GM18909 (cell line): ENCODE measurements around the gene BTBD16.

Source experiments
- ATAC-seq: cut with Tn5 transposase; IDR thresholded peaks from one replicate; pipeline ENCODE4 v1.9.1; 2021; ENCODE audit warnings: mild to moderate bottlenecking; ENCODE audit not compliant: unreplicated experiment, poor library complexity

The BTBD16 gene

DNA sequence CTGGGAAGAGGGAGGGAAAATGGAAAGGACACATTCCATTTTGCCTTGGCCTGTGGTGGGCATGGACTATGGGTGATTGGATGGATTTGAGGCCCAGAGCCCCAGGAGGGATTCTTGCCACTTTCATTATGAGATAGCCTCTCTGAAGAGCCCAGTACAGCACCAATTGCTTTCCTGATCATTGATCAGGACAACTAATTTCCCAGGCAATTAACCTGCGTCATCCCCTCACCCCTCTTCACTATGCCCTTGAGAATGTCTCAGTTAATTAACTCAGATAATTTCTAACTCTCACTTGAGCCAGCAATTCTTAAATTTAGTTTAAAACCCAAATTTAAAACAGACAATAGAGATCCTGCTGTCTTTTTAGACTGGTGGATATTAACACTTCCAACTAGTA lies 90.0 kb downstream of the BTBD16 start:
- ATAC-seq: no peak

DNA sequence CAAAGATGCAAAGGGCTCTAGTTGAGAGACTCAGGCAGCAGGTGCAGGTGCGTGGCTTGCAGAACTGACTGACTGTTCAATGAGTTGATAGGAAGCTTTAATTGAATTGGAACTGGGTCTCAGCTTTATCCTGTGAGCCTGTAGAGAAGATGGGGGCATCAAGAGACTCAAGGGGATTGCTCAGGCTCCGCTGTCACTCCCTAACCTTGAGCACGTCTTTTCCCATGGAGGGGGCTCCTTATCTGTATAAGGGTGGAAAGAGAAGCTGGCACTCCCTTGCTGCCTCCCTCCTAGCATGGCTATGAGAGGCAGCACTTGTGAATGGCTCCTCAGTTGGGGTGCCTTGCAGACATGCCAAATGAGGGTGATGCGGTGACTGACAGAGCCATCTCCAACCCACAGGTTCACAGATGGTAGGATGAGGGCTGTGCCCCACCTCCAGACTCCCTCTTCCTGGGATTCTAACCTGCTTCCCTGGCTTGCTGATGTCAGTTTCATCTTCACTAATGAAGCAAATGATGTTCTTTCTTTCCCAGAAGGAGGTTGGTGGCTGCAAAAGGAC lies 91.0 kb downstream of the BTBD16 start:
- no peak for ATAC-seq

DNA sequence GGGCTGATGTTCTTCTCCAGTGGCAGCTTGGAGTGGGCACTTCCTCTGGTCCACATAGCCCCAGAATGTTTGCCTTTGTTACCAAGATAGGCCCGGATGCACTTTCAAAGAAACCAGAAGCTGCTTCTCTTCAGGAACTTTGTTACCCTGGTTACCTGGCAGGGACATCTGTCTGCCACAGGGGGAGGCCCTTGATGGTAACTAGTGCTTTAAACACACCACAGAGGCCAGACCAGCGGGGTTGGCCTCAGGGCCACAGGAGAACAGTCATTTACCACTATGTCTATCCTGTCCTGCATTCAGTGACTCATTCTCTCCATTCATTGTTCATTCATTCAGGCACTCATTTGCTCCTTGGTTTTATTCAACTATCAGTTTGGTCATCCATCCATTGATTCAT lies 91.5 kb downstream of the BTBD16 start:
- no peak for ATAC-seq

DNA sequence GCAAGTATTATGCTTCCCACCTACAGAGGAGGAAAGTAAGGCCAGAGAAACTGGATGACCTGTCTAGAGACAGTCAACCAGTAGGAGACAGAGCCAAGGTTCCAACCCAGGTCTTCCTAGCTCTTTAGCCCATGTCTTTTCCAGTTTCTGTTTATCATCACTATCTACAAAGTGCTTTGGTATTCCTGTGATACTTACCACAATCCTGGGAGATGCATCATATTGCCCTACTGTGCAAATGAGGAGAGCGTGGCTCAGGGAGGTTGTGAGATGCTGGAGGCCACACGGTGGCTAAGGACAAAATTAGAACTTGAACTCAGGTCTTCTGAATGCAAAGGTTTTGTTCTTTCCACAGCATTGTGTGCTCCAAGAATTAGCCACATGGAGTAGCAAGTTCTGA lies 92.2 kb downstream of the BTBD16 start:
- no peak for ATAC-seq

DNA sequence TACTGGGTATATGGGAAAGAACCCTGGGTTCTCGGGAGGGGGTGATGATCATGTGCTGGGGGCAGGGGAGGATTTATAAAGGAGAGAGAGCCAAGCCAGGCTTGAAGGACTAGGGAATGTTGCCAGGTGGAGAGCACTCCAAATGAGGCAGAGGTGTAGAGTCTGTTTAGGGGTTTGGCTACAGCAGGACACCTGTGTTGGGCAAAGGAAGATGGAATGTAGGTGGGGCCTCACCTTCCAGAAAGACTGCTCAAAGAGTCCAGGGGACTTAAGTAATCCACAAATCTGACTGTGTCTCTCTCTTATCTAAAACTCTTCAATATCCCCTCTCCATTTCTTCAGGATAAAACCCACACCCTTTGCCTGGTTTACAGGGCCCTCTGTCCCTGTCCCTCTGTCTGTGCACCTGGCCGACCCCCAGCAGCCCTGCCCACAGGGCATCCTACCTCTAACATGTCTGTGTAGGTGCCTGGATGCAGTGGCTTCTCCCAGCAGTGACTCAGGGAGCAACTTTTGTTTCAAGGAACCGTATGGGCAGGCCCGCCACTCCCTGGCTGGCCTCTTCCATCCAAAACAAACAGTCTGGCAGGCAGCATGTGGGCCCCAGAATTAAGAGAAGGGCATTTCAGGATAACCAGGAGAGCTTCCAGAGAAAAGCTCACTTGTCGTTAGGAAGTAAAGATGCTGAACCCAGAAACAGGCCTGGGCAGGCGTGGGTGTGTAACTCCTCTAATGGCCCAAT lies 92.8 kb downstream of the BTBD16 start:
- ATAC-seq: no peak

DNA sequence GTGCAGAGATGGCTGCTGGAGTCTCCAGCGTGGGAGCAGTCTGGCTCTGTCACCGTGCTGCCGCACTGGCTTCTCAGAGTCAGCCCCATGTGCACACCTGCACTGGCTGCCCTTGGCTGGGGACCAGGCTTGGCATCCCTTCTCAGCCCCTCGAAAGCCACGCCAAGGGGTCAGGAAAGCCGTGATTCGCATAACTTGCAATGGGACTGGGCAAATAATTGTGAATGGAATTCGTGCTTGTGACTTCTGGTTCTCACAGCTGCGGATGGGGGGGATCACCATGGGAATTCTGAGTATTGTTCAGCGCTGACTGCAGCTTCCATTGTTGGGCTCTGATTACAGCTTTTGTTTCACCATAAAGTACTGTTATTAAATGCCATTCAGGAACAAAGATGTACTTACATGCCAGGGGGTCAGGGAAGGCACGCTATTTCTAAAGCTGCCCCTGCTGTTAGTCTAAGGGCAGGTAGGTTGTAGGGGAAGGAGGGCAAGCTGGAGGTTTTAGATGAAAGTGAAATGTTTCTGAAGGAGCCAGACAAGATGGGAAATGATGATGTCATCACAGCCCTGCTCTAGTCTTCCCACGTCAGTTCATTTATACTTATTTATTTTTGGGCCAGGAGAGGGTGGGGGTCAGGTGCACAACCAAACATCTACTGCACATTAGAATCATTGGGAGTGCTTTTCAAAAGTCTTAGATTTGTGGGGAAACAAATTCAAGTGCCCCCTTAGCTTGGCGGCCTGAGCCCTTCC lies 97.6 kb downstream of the BTBD16 start:
- ATAC-seq: no peak

DNA sequence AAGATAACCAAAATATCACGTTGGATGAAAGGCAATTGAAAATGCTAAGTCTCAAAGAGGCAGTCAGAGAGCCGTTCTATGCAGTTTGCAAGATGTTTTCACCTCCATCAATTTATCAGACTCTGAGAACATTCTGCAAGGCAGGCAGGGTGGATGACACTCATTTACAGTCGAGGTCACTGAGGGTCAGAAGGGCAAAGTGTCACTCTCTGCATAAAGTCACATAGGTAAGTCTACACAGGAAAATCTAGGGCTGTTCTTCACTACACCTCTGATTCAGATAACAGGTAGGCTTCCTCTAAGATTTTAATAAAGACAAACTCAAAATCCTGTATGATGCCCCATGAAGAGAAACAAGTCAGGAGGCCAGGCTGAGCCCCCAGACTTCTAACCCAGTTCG lies 102.0 kb downstream of the BTBD16 start:
- ATAC-seq: no peak

DNA sequence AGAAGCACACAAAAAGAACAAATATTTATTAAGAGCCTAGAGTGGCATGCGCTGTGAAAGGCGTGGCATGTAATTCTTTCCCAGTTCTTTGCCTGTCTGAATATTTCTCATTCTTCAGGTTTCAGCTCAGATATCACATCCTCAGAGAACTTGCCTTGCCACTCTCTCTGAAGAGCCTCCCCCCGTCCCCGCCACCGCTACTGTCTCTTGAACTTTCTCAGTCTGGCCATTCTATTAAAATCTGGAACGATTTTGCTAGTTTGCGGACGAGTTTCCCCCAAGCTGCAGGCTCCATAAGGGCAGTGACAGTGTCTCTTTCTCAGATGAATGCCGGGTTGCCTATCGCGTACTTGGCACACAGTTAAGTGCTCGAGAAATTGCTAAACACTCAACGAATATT lies 102.6 kb downstream of the BTBD16 start:
- no peak for ATAC-seq

DNA sequence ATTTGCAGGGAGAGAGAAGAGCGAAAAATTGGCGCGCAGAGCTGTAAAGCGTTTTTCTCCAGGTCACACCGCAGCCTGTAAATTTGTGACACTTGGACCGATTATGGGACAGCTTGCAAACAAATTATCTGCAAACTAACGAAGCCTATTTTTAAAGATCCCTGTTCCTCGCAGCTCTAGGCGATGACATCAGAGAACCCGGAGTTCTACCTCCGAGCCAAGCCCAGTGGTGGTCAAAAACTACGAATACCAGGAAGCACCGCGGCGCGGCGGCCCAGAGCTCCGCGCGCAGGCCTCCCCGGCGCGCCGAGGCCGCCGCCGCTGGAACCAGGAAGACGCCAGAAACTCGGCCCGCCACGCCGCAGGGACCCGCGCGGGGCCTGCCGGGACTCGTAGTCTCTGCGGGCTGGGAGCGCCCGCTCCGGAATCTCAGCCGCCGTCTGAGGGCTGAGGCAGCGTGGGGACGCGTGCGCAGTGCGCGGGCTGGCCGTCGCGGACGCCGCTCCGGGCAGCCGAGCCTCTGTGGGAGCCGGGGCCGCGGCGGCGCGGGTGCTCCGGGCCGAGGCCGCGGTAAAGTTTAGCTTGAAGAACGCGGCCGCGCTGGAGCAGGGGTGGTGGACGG lies 103.3 kb downstream of the BTBD16 start, which contains the start of gene PLEKHA1:
PLEKHA1 (plus strand) TSS at position 472 of the 622 bp plus-strand sequence. CDS start 18,493 bp downstream, outside the sequence.
- peak; percentile 90 for ATAC-seq

DNA sequence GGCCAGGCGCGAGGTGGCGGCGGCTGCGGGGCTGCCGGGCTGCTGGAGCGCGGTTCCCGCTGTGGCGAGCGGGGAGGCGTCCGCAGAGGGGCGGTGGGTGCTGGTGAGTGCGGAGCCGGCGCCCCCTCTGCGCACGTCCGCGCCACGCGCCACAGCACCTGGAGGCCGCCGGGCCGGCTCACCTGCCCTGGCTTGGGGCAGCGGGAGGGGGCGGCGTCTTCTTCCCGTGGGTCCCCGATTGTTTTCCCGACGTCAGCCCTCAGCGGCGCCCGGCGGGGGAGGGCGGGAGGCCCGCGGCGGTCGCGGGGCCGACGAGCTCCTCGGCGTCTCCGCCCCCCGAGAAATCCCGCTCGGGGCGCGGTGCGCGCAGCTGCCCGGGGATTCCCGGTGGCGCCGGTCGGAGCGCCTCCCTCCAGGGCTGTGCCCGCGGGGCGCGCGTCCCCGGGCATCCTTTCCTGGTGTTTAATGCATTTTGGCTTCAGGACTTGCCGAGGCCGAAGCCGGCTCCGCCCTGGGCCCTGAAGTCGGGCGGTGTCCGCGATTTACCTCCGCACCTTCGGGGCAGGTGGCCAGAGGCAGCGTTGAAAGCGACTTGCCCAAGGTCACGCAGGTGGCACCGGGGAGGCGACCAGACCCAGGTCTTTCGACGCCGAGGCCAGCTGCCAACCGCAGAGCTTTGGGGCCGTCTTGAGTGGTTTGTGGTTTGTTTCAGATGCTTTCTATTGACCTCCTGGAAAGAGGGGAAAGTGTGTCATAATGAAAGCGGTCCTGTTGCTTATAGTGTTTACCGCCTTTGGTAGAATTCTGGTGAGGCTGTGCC lies 104.0 kb downstream of the BTBD16 start:
- ATAC-seq: peak; percentile 69

DNA sequence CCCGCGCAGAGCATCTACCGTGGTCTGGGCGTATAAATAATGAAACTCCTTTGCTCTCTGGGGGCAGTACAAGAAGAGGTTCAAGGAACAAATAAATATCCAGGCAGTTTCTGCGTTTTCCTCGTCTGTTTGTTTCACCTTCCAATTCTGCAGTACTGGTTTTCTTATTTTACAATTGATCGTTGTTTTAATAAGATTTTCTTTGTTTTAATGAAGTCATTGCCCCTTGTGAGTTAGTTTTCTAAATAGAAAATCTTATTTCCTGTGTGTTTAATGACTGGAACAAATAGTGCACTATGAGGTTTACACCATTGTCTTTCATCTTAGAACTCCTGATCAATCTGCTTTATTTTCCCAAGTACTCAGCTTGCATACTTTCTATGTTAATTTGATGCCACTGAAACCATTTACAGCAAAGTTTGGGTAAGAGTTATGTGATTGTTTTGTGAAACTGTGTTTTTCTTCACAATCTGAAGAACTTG lies 104.6 kb downstream of the BTBD16 start:
- no peak for ATAC-seq

DNA sequence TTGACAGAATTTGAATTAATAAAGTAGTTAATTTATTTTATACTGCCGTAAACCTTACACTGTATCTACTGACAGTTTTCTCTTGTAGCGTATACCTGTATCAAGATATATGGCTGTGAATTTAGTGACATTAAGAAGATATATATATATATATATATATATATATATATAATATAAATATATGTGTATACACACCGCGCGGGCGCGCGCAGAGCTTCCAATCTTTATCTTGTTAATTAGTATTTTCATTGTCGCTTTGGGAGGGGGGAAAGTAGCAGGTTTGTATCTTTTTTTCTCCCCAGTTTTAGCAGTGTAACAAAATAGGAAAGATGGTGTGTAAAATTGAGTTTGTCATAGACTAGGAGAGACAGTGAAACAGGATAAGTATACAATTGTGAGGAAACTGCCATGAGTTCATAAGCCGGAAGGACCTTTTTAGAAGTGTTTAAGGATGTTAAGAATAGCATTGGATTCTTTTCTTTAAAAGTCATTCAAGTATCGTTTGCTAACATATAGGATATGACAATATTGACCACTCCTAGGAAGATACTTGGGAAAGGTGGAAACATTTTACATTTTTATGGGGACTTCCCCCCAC lies 105.4 kb downstream of the BTBD16 start:
- no peak for ATAC-seq

DNA sequence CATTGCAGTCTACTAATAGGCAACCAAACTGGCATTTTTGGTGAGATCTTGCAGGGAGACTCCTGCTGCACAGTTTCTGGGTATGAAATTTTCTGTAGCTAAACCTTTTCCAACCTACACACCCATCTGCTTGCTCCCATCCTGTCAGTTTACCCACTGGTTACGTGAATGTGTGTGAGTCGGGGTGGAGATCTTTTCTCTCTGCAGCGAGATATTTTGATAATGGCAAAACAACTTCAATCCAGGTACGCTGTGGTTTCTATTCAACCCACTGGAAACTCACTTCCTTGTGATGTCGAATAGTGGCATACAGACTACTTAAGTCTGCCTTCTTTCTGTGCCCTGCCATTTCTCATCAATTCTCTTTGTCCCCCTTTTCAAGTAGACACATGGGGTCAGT lies 107.9 kb downstream of the BTBD16 start:
- ATAC-seq: no peak

DNA sequence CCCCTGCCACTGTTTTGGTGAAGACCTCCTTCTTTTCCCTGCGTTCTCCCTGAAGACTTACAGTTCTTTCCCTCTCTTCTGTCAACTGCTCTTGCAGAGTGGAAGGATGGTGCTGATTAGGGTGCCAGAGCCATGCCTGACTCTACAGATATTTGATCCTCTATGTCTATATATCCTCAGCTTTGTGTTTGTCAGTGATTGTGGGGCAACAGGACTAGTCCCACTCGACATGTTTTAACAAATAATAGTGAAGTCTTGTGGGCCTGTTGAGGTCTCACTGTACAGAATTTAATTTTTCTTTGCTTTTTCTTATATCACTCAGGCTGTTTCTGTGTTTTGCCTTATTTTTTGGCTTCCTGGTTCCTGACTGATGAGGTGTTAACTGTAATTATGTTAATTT lies 108.4 kb downstream of the BTBD16 start:
- no peak for ATAC-seq

DNA sequence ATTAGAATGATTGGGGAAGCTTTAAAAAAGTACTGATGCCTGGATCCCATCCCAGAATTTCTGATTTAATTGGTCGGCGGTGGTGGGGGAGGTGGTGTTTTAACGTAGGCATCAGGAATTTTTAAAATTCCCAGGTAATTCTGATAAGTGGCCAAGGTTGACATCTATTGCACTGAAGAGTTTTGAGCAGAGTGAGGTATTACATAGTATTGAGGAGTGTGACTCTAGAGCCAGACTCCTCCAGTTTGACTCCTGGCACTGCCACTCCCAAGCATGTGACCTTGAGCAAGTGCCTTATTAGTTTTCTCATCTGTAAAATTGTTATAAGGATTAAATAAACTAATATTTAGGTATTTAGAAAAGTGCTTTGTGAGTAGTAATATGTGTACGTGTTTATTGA lies 109.6 kb downstream of the BTBD16 start:
- no peak for ATAC-seq

DNA sequence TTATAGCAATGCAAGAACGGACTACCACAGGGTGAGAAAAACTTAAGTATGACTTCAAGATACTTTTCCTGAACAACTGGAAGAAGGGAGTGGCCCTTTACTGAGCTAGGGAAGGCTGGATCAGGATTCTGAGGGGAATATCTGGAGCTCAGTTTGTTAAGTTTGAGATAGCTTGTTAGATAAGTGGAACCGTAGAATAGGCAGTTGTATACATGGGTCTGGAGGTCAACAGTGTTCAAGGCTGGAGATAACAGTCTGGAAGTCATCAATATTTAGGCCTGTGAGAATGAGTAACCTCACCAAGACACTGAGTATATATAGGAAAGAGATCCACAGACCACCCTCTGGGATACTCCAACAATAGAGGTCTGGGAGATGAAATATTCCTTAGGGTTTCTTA lies 110.6 kb downstream of the BTBD16 start:
- no peak for ATAC-seq

DNA sequence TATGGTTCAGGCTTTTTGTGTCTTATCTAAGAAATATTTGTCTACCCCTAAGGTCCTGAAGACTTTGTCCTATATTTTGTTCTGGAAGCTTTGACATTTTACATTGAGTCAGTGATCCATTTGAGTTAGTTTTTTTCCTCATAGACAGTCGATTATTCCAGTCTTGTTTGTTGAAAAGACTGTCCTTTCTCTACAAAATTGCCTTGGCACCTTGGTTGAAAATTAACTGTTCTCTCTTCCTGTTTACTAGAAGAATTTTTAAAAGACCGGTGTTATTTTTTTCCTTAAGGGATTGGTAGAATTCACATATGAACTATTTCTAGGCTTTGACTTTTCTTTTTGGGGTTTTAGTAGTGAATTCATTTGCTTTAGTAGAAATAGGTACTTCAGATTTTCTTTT lies 115.4 kb downstream of the BTBD16 start:
- ATAC-seq: no peak

DNA sequence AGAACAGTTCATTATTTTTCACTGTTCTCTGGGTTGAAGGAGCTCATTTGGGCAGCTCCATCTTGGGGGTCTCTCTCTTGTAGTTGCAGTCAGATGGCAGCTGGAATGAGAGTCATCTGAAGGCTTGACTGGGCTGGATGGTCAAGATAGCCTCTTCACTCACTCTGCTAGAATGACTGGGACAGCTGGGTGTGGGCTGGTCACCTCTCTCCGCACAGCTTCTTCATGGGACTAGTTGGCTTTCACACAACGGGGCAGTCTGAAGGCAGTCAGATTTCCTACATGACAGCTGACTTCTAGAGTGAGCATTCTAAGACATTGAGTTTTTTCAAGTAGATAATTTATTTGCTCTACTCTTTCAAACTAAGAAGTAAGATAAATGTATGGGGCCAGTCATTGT lies 116.5 kb downstream of the BTBD16 start:
- ATAC-seq: no peak
